Lower leg skin (tissue), 4 donors: ENCODE measurements around the gene ZMYND8. TPM values are rescaled to one million over a fixed set of nuclear protein-coding genes. Genes with fewer than 3 reads are reported as not detected.
"Not testable (repeated sequence)": the region's sequence is repeated elsewhere in the genome, so short reads cannot be mapped to it uniquely, and the experiment has no call there.

Experiments
- DNase-seq, 2 donors: peaks; one replicate each; pipeline ENCODE4 v3.0.0-alpha.2; 2019; ENCODE audit warnings: low spot score in 2 of 2
- H3K4me3 ChIP-seq: fragments of 200-600 bp; sonication (generic); 2 replicates; pipeline ENCODE4 v1.5.1; 2017; ENCODE audit warnings: mild to moderate bottlenecking, low read depth; ENCODE audit not compliant: poor library complexity, severe bottlenecking
- CTCF ChIP-seq, 3 donors: fragments of 450-650 bp; IDR thresholded peaks; one replicate each; pipeline ENCODE4 v1.5.1; 2016; ENCODE audit warnings: antibody characterized with exemption in 3 of 3, mild to moderate bottlenecking in 3 of 3, moderate library complexity in 2 of 3
- POLR2A ChIP-seq, 2 donors: fragments of 450-650 bp; IDR thresholded peaks; one replicate each; pipeline ENCODE4 v1.6.1; 2016 to 2017; ENCODE audit warnings: antibody characterized with exemption in 2 of 2, mild to moderate bottlenecking in 1 of 2, moderate library complexity in 1 of 2
- WGBS, 2 donors: methylation state at CpG; one replicate each; pipeline ENCODE4 v1.1.5; 2018; 5-methylcytosine and 5-hydroxymethylcytosine counted together
- intact Hi-C: fragments of 100-400 bp; cut with DNase I; formaldehyde crosslinking; loops from one replicate; pipeline ENCODE4 v1.15.0; 2023; ENCODE audit warnings: low total_unique reads
- total RNA-seq, 4 donors: library from RNA; depleted of rRNA; stranded (reverse); fragments of >200 nt; gene quantifications; one replicate each; pipeline ENCODE4 v1.1.0, GENCODE V29; 2016

Gene ZMYND8
- total RNA-seq, 4 donors from 2014 or later, result 42.2 to 79.0 (median 65.4) TPM

GRCh38 chr20:47292581-47292980 lies 63.9 kb downstream of the ZMYND8 start:
- TF ChIP-seq CTCF (IDR thresholded peaks at IDR 0.05), result no peak
- no peak for TF ChIP-seq POLR2A (IDR thresholded peaks at IDR 0.05)
- H3K4me3 ChIP-seq, result no peak overlapping the region
- intact Hi-C loops, result no loop called here
- DNase-seq, result peak in 1 of 2 donors; percentile 39
- 96 to 99% methylated on average over 6 of the region's 6 CpGs for WGBS, 2 donors

- WGBS, 2 donors, result 96 to 99% methylated on average over 11 of the region's 11 CpGs
- TF ChIP-seq POLR2A (IDR thresholded peaks at IDR 0.05) (no peak), CTCF (IDR thresholded peaks at IDR 0.05) (no peak)
- intact Hi-C loops, result no loop called here
- peak in 1 of 2 donors; percentile 77 for DNase-seq
- H3K4me3 ChIP-seq, result no peak overlapping the region
Observed at GRCh38 chr20:47290666-47291430, 65.7 kb downstream of the ZMYND8 start.

- intact Hi-C loops, result no loop called here
- no peak for DNase-seq
- TF ChIP-seq POLR2A (IDR thresholded peaks at IDR 0.05) (no peak), CTCF (IDR thresholded peaks at IDR 0.05) (no peak)
- no peak overlapping the region for H3K4me3 ChIP-seq
- 93 to 96% methylated on average over 3 of the region's 3 CpGs for WGBS, 2 donors
Observed at GRCh38 chr20:47290008-47290407, 66.5 kb downstream of the ZMYND8 start.

- intact Hi-C loops, result no loop called here
- H3K4me3 ChIP-seq, result no peak overlapping the region
- TF ChIP-seq CTCF (IDR thresholded peaks at IDR 0.05), result no peak
- TF ChIP-seq POLR2A (IDR thresholded peaks at IDR 0.05), result no peak
- no peak for DNase-seq
- WGBS, 2 donors, result 89 to 91% methylated on average over 3 of the region's 3 CpGs
Observed at GRCh38 chr20:47289096-47289495, 67.4 kb downstream of the ZMYND8 start.

- DNase-seq, intact Hi-C loops: not testable (repeated sequence)
- WGBS, 2 donors, result 99 to 100% methylated on average over 8 of the region's 8 CpGs
Observed at GRCh38 chr20:47288530-47288929, 68.0 kb downstream of the ZMYND8 start.

GRCh38 chr20:47287609-47288144 lies 68.8 kb downstream of the ZMYND8 start:
- no peak overlapping the region for H3K4me3 ChIP-seq
- intact Hi-C loops, result no loop called here
- 94% methylated on average over 6 of the region's 6 CpGs for WGBS, 2 donors
- TF ChIP-seq POLR2A (IDR thresholded peaks at IDR 0.05), result no peak
- no peak for TF ChIP-seq CTCF (IDR thresholded peaks at IDR 0.05)
- DNase-seq, result peak in 1 of 2 donors; percentile 18

More at GRCh38 chr20:47288530-47288929, 68.0 kb downstream of the ZMYND8 start:
- H3K4me3 ChIP-seq, result not testable (repeated sequence)
